ENCODE measurements around the gene KRTAP5-4. TPM values are rescaled to one million over a fixed set of nuclear protein-coding genes. Genes with fewer than 3 reads are reported as not detected.
"Not testable (repeated sequence)": the region's sequence is repeated elsewhere in the genome, so short reads cannot be mapped to it uniquely, and the experiment has no call there.

KRTAP5-4 gene
- total RNA-seq, 2 donors from 2014 or later, result not detected

GRCh38 chr11:1586699-1587098, 35.2 kb downstream of the KRTAP5-4 start:
- no peaks in the 10 kb centered on the region for H3K9me3 ChIP-seq
- ATAC-seq (ENCODE audit: insufficient number of reproducible peaks, low FRiP score, low read depth) (no peak), DNase-seq (ENCODE audit: low spot score) (no peak)
- no peak overlapping the region for H3K4me3 ChIP-seq
- no peak overlapping the region for H3K27ac ChIP-seq
- no peaks in the 10 kb centered on the region for H3K36me3 ChIP-seq
- TF ChIP-seq CTCF (IDR thresholded peaks at IDR 0.05), result no peak
- H3K27me3 ChIP-seq (replicated peaks; ENCODE audit: insufficient read depth), result no peaks in the 10 kb centered on the region
- no peaks in the 10 kb centered on the region for H3K4me1 ChIP-seq (ENCODE audit: control insufficient read depth in 1 of 2, low read depth in 2 of 2)

- not testable (repeated sequence) for H3K9me3 ChIP-seq; H3K36me3 ChIP-seq; H3K27ac ChIP-seq; DNase-seq (ENCODE audit: low spot score); ATAC-seq (ENCODE audit: insufficient number of reproducible peaks, low FRiP score, low read depth); H3K4me3 ChIP-seq; H3K4me1 ChIP-seq (ENCODE audit: control insufficient read depth in 1 of 2, low read depth in 2 of 2); H3K27me3 ChIP-seq (replicated peaks; ENCODE audit: insufficient read depth)
Observed at GRCh38 chr11:1584661-1585370, 37.1 kb downstream of the KRTAP5-4 start, which contains the start of gene KRTAP5-1. KRTAP5-1 (minus strand) TSS chr11:1585283; CDS start chr11:1585249, 34 bp downstream.

- not testable (repeated sequence) for H3K27ac ChIP-seq; H3K4me1 ChIP-seq (ENCODE audit: control insufficient read depth in 1 of 2, low read depth in 2 of 2); H3K9me3 ChIP-seq; ATAC-seq (ENCODE audit: insufficient number of reproducible peaks, low FRiP score, low read depth); H3K36me3 ChIP-seq; H3K4me3 ChIP-seq; H3K27me3 ChIP-seq (replicated peaks; ENCODE audit: insufficient read depth); DNase-seq (ENCODE audit: low spot score)
Observed at GRCh38 chr11:1582909-1583308, 39.0 kb downstream of the KRTAP5-4 start.

GRCh38 chr11:1581976-1582375, 40.0 kb downstream of the KRTAP5-4 start:
- TF ChIP-seq CTCF (IDR thresholded peaks at IDR 0.05), result no peak
- Histone ChIP-seq H3K4me3 (no peak overlapping the region), H3K27ac (no peak overlapping the region), H3K36me3 (no peaks in the 10 kb centered on the region), H3K9me3 (no peaks in the 10 kb centered on the region), H3K27me3 (replicated peaks; ENCODE audit: insufficient read depth) (no peaks in the 10 kb centered on the region), H3K4me1 (ENCODE audit: control insufficient read depth in 1 of 2, low read depth in 2 of 2) (no peaks in the 10 kb centered on the region)
- ATAC-seq (ENCODE audit: insufficient number of reproducible peaks, low FRiP score, low read depth) (no peak), DNase-seq (ENCODE audit: low spot score) (no peak)

GRCh38 chr11:1576825-1577224, 45.1 kb downstream of the KRTAP5-4 start:
- no peak for DNase-seq (ENCODE audit: low spot score)
- H3K36me3 ChIP-seq, result no peaks in the 10 kb centered on the region
- no peak for TF ChIP-seq CTCF (IDR thresholded peaks at IDR 0.05)
- ATAC-seq (ENCODE audit: insufficient number of reproducible peaks, low FRiP score, low read depth), result no peak
- no peak overlapping the region for H3K27ac ChIP-seq
- no peaks in the 10 kb centered on the region for H3K27me3 ChIP-seq (replicated peaks; ENCODE audit: insufficient read depth)
- H3K9me3 ChIP-seq, result no peaks in the 10 kb centered on the region
- no peak overlapping the region for H3K4me3 ChIP-seq
- H3K4me1 ChIP-seq (ENCODE audit: control insufficient read depth in 1 of 2, low read depth in 2 of 2), result peaks cover 5 to 20% of the 10 kb centered on the region in 2 donors

- not testable (repeated sequence) for H3K27ac ChIP-seq; DNase-seq (ENCODE audit: low spot score); ATAC-seq (ENCODE audit: insufficient number of reproducible peaks, low FRiP score, low read depth); H3K4me3 ChIP-seq; H3K9me3 ChIP-seq; H3K36me3 ChIP-seq; H3K27me3 ChIP-seq (replicated peaks; ENCODE audit: insufficient read depth)
- peaks cover 5 to 26% of the 10 kb centered on the region in 2 donors for H3K4me1 ChIP-seq (ENCODE audit: control insufficient read depth in 1 of 2, low read depth in 2 of 2)
Observed at GRCh38 chr11:1575756-1576155, 46.2 kb downstream of the KRTAP5-4 start.

- TF ChIP-seq CTCF (IDR thresholded peaks at IDR 0.05), result no peak
- H3K27me3 ChIP-seq (replicated peaks; ENCODE audit: insufficient read depth), result no peaks in the 10 kb centered on the region
- no peaks in the 10 kb centered on the region for H3K36me3 ChIP-seq
- no peaks in the 10 kb centered on the region for H3K9me3 ChIP-seq
- H3K4me3 ChIP-seq, result no peak overlapping the region
- no peak overlapping the region for H3K27ac ChIP-seq
- peaks cover 9 to 34% of the 10 kb centered on the region in 2 donors for H3K4me1 ChIP-seq (ENCODE audit: control insufficient read depth in 1 of 2, low read depth in 2 of 2)
- no peak for DNase-seq (ENCODE audit: low spot score)
- no peak for ATAC-seq (ENCODE audit: insufficient number of reproducible peaks, low FRiP score, low read depth)
Observed at GRCh38 chr11:1574933-1575242, 47.0 kb downstream of the KRTAP5-4 start.

Data from thoracic aorta (tissue), 2 donors.